IMR-90 (cell line): Measurements from ENCODE around the gene CRYGN.

Experiments
- CTCF ChIP-seq: conservative IDR thresholded peaks from 2 replicates; pipeline ENCODE4 v1.5.1; 2012; ENCODE audit warnings: mild to moderate bottlenecking, low read depth, low read length, improper control_type of control experiment
- POLR2A ChIP-seq: IDR thresholded peaks from 2 replicates; pipeline ENCODE4 v1.6.1; 2012; ENCODE audit warnings: mild to moderate bottlenecking, low read depth, low read length
- RFX5 ChIP-seq: IDR thresholded peaks from 2 replicates; pipeline ENCODE4 v1.8.0; 2012; ENCODE audit warnings: low read depth, mild to moderate bottlenecking, low read length, moderate library complexity
- SMC3 ChIP-seq: fragments of 150-350 bp; IDR thresholded peaks from 2 replicates; pipeline ENCODE4 v1.6.1; 2016; ENCODE audit warnings: low read depth, mild to moderate bottlenecking, antibody characterized with exemption, low read length, moderate library complexity

GRCh38 chr7:151424799-151425198 lies 15.1 kb downstream of the CRYGN start:
- TF ChIP-seq POLR2A, result no peak
- no peak for TF ChIP-seq CTCF
- TF ChIP-seq SMC3, result no peak
- TF ChIP-seq RFX5, result no peak
